Fibroblast of lung (primary cell): ENCODE data around the gene LATS2.

Source experiments
- CTCF ChIP-seq, 2 donors: IDR thresholded peaks in 1 of 2; conservative IDR thresholded peaks in 1 of 2; 1 replicate in 1 of 2; 2 replicates in 1 of 2; pipeline ENCODE4 v1.5.1; 2011 to 2012; ENCODE audit warnings: low read length in 2 of 2, control low read depth in 1 of 2, inconsistent platforms in 1 of 2, low read depth in 1 of 2, mild to moderate bottlenecking in 1 of 2
- EZH2 ChIP-seq: IDR thresholded peaks from 2 replicates; pipeline ENCODE4 v1.5.1; 2012; ENCODE audit warnings: low read length, control low read depth, mild to moderate bottlenecking; ENCODE audit errors: missing control alignments

GRCh38 chr13:21054313-21054712 is 7.1 kb downstream of the LATS2 start:
- TF ChIP-seq CTCF (conservative IDR thresholded peaks at IDR 0.05 in 1 of 2, IDR thresholded peaks at IDR 0.05 in 1 of 2; ENCODE audit: low read depth in 1 of 2, low read length in 2 of 2) (no peak), EZH2 (no peak)
